Measurements from ENCODE around the gene LRRFIP2.
"Not testable (repeated sequence)": the region's sequence is repeated elsewhere in the genome, so short reads cannot be mapped to it uniquely, and the experiment has no call there.

LRRFIP2 gene

GRCh38 chr3:37053753-37054152 lies 120.6 kb downstream of the LRRFIP2 start:
- DNase-seq, result no peak

DNA sequence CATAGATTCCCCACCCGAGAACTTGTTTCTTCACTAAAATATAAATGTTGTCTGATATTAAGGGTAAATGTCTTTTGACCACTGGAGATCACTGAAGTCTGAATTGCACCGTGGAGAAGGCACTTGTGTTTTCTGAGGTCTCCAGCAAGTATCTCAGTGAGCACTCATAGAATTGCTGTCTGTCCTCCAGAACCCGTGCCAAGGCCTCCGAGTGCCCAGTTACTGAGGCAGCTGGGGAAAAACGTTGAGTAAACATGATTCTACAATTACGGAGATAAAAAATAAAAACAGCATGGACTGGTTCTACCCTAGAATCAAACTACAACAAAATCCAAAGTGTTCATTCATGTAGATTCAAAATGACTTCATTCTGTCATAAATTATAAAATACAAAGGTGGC lies 121.0 kb downstream of the LRRFIP2 start:
- DNase-seq, result no peak

GRCh38 chr3:37052860-37053259 lies 121.5 kb downstream of the LRRFIP2 start:
- DNase-seq, result no peak

GRCh38 chr3:37050282-37050681 lies 124.1 kb downstream of the LRRFIP2 start:
- DNase-seq, result no peak

DNA sequence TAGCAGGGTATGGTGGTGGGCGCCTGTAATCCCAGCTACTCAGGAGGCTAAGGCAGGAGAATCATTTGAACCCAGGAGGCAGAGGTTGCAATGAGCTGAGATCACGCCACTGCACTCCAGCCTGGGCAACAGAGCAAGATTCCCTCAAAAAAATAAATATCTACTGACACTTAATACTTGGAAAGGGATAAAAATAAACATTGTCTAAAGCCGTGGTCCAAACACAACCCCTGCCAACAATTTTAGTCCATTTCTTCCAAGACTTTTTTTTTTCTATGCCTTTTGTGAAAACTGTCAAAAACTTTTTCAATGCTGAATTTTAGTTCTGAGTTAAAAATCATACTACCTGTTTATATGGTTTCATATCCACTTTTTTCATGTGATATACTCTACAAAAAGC lies 131.7 kb downstream of the LRRFIP2 start:
- not testable (repeated sequence) for DNase-seq

GRCh38 chr3:37041546-37042195 lies 132.7 kb downstream of the LRRFIP2 start:
- no peak for DNase-seq

DNA sequence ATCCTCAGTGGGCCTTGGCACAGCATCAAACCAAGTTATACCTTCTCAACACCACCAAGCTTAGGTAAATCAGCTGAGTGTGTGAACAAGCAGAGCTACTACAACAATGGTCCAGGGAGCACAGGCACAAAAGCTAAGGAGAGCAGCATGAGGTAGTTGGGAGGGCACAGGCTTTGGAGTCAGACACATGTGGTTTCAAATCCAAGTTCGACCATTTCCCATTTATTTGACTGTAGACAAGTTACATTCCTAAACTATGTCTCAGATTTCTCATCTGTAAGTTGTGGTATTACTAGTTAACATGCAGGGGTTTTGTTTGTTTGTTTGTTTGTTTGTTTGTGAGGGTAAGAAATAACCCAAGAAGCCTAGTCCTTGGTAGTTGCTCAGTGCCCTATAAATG lies 134.2 kb downstream of the LRRFIP2 start:
- no peak for DNase-seq

DNA sequence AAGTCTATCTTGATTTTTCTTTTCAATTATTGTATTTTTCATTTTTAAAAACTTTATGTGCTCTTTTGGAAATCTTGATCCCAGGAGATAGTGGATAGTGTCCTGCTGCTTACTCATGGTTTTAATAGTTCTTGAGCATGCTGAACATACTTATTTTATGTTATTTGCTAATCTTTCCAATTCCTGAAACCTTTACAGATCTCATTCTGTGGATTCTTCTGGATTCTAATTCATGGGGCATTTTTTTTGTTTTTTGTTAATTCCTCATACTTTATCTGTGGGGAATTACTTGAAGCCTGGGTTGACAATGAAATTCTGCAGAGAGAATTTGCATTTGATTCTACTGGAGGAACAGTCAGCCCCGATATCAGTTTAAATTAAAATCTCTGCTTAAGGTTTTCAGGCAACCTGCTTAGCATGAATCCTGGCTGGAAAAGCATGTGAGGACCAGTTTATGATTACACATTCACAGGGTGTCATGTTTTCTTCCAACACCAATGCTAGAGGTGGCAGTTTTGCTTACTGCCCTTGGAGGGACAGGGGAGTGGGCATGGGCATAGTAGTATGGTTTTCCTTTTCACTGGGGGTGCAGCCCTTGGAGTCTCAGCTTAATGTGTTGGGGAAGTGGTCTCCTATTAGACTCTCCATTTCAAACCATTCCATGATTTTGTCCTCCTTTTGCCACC lies 135.1 kb downstream of the LRRFIP2 start:
- DNase-seq, result no peak

DNA sequence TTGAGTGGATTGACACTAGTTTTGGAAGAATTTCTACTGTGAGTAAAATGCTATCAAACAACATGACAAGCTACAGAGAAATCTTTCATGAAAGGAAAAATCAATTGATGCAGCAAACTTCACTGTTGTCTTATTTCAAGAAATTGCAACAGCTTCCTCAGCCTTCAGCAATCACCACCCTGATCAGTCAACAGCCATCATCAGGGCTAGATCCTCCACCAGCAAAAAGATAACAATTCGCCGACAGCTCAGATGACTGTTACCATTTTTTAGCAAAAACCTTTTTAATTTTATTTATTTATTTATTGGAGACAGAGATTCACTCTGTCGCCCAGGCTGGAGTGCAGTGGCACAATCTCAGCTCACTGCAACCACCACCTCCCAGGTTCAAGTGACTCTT lies 137.0 kb downstream of the LRRFIP2 start:
- DNase-seq, result no peak

DNA sequence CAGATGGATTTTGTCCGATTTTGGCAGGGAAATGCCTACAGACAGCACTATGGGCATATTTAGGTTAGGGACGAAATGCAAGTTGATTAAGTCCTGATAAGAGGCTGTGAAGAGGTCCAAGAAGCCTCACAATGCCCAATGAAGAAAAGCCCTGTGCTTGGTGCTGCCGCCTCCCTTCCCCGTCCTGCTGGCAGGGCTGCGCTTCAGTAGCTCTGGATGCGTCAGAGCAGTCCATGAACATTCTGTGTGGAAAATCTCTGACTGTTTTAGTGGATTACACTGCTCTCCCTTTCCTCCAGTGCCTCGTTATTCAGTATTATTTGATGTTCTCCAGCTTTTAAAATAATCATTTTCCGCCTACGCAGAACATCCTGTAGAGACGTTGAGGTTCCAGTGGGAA lies 141.4 kb downstream of the LRRFIP2 start:
- no peak for DNase-seq

DNA sequence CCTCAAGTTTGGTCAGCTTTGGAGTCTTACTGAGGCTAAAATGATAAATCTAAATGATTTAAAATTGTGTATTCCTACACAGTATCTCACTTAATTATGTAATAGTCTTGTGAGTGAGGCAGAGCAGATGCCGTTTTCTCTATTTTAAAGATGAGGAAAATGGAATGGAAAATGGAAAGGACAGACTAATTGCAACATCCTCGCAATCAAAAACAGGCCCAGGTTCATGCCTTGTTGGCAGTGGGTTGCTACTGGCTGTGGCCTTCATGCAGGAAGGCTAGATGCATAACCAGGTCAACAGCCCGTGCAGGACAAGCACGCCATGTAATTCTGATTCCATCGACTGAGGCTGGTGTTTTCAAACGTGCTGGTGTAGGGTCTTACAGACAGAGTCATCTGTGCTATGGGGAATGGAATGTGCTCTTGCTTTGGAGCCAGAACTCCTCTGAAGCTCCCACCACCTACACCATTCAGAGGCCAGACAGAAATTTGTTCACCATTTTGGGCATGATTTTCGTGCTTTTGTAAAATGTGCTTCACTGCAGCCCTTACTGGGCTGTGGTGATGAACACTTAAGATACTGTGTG lies 143.2 kb downstream of the LRRFIP2 start:
- no peak for DNase-seq

DNA sequence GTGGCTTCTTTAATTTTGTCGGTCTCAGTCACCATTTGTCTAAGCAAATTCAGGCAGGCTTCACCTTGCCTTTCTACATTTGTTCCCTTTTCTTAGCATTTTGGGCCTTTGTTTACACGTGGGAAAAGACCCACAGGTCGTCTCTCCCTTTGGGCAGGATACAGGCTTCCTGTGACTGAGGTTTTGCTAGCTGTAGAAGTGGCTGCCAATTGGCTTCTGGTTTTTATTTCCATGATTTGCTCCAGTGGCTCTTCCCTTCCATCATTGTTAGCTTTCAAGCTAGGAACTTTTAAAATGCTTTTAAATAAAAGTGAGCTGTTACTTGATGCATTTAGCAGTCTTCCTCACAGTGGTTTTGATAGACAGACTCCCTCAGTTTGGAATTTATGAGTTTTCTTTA lies 143.8 kb downstream of the LRRFIP2 start:
- no peak for DNase-seq

- DNase-seq, result no peak
Observed at GRCh38 chr3:37029516-37030163, 144.7 kb downstream of the LRRFIP2 start.

GRCh38 chr3:37029111-37029510 lies 145.3 kb downstream of the LRRFIP2 start:
- no peak for DNase-seq

DNA sequence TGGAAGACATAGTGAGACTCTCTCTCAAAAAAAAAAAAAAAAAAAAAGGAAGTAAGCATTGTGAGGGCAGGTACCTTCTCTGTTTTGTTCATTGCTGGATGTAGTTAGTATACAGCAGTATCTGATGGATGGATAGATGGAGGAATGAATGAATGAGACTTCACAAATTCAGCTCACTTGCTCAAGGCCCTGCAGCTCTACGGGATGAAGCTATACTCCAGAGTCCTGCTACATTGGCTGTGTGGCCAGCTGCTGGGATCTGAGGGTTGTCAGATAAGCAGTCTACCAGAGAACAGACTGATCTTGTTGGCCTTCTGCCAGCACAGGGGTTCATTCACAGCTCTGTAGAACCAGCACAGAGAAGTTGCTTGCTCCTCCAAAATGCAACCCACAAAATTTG lies 146.1 kb downstream of the LRRFIP2 start:
- no peak for DNase-seq

GRCh38 chr3:37026851-37027250 lies 147.5 kb downstream of the LRRFIP2 start:
- no peak for DNase-seq

- DNase-seq, result no peak
Observed at GRCh38 chr3:37025561-37026335, 148.6 kb downstream of the LRRFIP2 start.

GRCh38 chr3:37024820-37025405 lies 149.5 kb downstream of the LRRFIP2 start:
- DNase-seq, result no peak

DNA sequence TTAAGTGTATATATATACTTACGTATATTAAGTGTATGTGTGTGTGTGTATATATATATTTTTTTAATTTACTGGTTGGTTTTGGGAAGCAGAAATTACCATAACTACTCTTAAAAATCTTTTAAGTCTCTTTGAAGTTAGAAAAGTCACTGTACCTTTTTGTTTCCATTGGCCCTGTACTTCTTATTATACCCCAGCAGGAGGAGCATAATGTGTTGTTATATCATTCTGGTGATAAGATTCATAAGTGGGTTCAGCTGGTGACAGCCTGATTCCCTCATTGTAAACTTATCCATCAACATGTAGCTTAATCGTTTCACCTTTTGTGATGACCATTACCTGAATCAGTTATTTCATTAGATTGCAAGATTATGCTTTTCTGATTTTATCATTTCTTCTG lies 150.3 kb downstream of the LRRFIP2 start:
- no peak for DNase-seq

DNA sequence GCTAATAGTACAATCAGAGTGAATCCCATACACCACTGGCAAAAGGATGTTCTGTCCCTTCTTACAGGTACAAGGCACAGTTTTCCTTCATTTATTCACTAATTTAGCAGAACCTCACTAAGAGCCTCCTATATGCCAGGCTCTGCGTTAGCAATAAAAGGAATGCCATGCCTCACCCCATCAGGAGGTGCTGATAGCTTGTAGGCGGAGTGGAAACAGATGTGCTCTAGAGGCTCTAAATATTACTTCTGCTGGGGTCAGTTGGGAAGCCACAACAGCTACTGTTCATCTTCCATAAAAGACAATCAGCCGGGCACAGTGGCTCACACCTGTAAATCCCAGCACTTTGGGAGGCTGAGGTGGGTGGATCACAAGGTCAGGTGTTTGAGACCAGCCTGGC lies 156.7 kb downstream of the LRRFIP2 start:
- no peak for DNase-seq

DNA sequence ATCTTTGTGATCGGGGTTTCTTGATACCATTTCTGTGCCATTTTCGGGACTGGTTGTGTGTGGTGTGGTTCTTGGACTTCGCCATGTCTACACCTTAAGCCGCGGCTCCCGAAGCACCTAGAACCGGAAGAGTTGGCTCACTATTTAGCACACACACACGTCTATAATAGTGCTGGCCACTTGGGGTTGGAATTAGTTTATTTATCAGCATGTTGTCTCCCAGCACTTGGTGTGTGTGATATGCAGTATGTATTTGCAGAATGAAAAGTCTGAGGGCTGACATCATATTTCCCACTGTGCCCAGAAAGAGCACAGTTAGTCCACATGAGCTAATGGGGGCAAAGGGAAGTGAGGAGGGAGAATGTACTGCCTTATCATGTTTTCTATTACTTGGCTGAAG lies 157.5 kb downstream of the LRRFIP2 start:
- no peak for DNase-seq

GRCh38 chr3:37015642-37016041 lies 158.7 kb downstream of the LRRFIP2 start:
- no peak for DNase-seq

GRCh38 chr3:37014620-37015019 lies 159.8 kb downstream of the LRRFIP2 start:
- no peak for DNase-seq
